PC-9 (cell line): ENCODE data around the gene HERC2.
"Not testable (repeated sequence)": the region's sequence is repeated elsewhere in the genome, so short reads cannot be mapped to it uniquely, and the experiment has no call there.

Source experiments
- EZH2 ChIP-seq: fragments of 200-600 bp; sonication (generic); IDR thresholded peaks from 2 replicates; pipeline ENCODE4 v1.8.0; 2017; ENCODE audit warnings: antibody characterized with exemption, low read depth
- TF ChIP-seq, protein P1 (sequence below): fragments of 200-600 bp; sonication (generic); conservative IDR thresholded peaks from 2 replicates; pipeline ENCODE4 v1.6.1; 2017; ENCODE audit warnings: mixed run types, antibody characterized with exemption, mild to moderate bottlenecking, moderate library complexity

DNA sequence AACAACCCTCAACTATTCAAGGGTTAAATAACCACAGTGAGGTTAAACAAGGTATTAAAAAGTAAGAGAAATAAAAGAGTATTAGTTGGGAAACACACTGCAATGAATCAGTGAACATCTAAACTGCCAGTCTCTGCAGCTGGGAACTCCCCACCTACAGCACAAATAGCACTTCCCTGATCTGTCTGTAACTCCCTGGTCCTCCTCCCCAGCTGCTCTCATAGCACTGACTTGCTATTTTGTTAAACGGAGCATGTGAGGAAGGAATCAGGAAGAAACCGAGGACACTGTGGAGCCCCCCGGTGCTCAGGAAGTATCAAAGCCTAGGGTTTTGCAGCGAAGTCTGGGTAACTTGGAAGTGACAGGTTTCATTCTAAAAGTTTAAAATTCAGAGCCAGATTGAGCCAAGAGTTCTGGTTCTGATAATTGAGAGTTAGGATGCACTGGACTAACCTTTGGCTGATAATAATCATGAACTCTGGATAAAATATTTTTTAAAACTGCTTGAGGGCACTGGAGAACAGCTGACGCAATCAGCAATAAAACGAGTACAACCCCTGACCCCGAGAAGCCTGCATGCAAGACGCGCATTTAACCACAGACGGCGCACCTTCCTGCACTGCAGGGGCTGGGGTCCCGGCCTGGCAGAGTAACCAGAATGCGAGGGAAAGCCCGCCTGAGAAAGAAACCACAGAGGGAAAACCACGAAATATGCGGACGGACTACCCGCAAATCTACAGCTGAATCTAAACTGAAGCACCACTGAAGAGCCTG lies 118.7 kb downstream of the HERC2 start:
- TF ChIP-seq, protein P1, sequence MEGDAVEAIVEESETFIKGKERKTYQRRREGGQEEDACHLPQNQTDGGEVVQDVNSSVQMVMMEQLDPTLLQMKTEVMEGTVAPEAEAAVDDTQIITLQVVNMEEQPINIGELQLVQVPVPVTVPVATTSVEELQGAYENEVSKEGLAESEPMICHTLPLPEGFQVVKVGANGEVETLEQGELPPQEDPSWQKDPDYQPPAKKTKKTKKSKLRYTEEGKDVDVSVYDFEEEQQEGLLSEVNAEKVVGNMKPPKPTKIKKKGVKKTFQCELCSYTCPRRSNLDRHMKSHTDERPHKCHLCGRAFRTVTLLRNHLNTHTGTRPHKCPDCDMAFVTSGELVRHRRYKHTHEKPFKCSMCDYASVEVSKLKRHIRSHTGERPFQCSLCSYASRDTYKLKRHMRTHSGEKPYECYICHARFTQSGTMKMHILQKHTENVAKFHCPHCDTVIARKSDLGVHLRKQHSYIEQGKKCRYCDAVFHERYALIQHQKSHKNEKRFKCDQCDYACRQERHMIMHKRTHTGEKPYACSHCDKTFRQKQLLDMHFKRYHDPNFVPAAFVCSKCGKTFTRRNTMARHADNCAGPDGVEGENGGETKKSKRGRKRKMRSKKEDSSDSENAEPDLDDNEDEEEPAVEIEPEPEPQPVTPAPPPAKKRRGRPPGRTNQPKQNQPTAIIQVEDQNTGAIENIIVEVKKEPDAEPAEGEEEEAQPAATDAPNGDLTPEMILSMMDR: not testable (repeated sequence)
- not testable (repeated sequence) for TF ChIP-seq EZH2
